Activated CD4-positive, CD25-positive, alpha-beta regulatory T cell treated with anti-CD3 and anti-CD28 coated beads, Interleukin-2, amount 50 U/mL, for 72 hours (primary cell): Measurements from ENCODE around the gene MCF2L2.
"Not testable (repeated sequence)": the region's sequence is repeated elsewhere in the genome, so short reads cannot be mapped to it uniquely, and the experiment has no call there.

Source experiments
- DNase-seq: peaks from one replicate; pipeline ENCODE4 v3.0.0; 2021

MCF2L2 gene, protein sequence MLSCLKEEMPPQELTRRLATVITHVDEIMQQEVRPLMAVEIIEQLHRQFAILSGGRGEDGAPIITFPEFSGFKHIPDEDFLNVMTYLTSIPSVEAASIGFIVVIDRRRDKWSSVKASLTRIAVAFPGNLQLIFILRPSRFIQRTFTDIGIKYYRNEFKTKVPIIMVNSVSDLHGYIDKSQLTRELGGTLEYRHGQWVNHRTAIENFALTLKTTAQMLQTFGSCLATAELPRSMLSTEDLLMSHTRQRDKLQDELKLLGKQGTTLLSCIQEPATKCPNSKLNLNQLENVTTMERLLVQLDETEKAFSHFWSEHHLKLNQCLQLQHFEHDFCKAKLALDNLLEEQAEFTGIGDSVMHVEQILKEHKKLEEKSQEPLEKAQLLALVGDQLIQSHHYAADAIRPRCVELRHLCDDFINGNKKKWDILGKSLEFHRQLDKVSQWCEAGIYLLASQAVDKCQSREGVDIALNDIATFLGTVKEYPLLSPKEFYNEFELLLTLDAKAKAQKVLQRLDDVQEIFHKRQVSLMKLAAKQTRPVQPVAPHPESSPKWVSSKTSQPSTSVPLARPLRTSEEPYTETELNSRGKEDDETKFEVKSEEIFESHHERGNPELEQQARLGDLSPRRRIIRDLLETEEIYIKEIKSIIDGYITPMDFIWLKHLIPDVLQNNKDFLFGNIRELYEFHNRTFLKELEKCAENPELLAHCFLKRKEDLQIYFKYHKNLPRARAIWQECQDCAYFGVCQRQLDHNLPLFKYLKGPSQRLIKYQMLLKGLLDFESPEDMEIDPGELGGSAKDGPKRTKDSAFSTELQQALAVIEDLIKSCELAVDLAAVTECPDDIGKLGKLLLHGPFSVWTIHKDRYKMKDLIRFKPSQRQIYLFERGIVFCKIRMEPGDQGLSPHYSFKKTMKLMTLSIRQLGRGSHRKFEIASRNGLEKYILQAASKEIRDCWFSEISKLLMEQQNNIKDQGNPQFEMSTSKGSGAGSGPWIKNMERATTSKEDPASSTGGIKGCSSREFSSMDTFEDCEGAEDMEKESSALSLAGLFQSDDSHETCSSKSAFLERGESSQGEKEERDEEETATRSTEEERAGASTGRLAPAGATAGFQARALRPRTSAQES

DNA sequence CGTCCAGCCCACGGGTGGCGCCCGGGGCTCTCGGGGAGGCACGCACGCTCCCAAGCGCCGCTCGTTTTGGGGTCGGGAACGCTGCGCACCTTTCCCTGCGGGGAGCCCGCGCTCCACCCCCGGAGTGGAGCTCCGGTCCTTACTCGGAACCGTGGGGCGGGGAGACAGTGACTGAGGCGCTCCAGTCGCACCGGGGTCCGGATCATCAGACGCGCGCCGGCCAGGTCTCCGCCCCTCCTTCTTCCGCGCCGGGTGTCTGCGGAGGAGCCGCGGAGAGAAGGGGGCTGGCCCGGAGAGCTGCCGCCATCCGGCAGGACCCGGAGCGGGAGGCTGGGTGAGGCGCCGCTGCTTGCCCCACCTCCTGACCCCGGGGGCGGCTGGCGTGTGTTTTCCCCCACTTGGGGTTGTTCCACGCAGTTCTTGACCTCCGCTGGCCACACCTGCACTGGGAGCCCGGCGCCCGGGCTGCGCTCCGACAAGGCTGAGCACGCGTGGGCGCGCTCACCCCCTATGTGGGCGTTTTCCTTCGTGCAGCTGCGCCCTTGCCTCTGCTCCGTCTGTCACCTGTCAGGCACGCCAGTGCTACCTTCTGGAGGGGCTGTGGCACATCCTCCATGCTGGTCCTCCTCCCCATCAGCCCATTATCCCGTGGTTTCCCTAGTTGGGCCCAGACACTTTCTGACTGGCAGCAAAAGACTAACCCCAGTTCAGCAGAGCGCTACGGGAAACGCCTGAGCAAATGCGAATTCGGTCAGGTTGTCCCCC, at the start of gene MCF2L2:
TSS of gene MCF2L2 (minus strand) at position 173 of the 765 bp plus-strand sequence. CDS start 642 bp downstream, outside the sequence.
- peak; percentile 74 for DNase-seq

DNA sequence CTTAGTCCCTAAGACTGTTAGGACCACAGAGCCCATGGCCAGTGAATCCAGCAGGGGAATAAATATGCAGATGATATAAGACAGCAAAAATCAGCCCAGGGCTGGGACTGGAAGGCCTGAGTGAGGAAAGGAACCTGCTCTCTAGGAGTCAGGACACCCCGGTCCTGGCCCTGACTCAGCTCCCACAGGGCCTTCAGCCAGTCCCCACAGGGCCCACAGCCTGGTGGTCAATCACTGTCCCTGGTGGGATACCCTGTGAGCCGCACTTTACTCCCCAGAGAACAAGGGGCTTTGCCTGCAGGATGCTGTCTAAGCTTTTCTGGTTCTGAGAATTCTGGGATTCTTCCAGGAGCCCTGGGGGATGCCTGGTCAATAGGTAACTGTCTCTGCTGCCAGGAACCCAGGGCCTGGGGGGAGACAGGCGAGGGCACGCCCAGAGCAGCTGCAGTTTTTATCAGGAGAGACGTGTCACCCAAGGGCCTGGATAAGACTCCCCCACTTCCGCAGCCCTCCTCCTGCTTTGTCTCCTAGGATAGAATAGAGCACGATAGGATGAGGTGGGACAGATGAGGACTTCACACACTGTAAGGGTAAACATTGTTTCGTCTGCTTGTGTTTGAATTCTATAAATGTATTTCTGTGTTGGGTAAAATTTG, 49.5 kb upstream of the MCF2L2 start:
- no peak for DNase-seq

DNA sequence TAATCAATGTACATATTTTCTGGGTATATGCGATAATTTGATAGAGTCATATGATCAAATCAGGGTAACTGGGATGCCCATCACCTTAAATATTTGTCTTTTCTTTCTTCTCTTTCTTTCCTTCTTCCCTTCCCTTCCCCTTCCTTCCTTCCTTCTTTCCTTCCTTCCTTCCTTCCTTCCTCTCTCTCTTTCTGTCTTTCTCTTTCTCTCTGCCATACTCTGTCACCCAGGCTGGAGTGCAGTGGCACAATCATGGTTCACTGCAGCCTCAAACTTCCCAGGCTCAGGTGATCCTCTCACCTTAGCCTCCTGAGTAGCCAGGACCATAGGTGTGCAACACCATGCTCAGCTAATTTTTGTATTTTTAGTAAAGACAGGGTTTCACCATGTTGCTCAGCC, 47.3 kb upstream of the MCF2L2 start:
- DNase-seq, result not testable (repeated sequence)

DNA sequence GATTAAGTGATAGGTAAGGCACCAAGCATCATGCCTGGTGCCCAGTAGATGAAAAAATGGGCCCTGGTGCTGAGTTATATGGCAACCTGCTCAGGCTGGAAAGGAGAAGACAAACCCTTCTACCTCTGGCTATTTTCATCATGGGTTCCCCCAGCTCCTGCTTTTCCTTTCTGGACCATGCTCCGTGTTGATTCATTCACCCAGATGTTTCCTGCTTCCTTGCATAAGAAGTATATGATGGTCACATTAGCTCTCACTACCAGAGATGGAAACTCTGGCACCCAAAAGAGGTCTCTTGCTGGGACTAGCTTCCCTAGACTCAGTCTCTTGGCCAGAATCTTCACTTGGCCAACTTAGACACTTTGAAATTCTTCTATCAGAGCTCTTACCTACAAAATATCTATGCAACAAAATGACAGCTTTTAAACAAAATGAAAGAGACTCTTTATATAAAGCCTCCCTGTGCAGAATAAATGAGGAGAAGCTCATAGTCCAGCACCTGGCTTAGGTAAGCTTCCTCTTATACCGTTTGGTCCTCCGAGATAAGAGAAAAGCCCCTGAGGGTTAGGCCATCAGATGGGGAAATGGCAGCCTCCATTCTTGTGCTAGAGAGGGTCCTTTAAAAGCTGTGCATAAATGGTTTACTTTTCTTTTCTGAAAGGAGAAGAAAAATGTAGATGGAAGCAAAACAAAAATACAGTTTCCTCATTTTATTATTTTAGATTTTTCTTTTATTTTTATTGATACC, 46.8 kb upstream of the MCF2L2 start:
- no peak for DNase-seq

DNA sequence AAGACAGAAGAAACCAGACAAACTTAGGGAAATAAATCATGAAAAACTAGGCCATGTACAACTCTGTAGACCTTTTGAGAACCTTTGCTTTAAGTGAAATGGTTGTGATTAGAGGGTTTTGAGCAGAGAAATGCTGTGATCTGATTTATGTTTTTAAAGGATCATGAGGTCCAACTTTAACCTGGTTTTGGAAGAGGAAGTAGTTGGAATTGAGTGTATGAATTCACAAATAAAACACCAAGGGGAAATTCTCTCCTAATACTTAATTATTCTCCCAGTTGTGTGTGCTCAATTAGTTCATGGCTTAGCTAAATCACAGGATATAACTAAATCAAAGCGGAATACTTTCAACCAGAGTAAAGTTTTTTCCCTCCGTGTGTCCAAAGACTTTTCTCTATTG, 45.5 kb upstream of the MCF2L2 start:
- no peak for DNase-seq

DNA sequence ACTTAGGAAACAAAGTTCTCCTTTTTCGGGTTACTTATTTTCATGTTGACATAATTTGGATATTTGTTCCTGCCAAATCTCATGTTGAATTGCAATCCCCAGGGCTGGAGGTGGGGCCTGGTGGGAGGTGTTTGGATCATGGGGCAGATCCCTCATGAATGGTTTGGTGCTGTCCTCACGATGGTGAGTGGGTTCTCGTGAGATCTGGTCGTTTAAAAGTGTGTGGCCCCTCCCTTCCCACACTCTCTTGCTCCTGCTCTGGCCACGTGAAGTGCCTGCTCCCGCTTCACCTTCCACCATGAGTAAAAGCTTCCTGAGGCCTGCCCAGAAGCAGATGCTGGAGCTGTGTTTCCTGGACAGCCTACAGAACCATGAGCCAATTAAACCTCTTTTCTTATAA, 43.7 kb upstream of the MCF2L2 start:
- DNase-seq, result no peak

DNA sequence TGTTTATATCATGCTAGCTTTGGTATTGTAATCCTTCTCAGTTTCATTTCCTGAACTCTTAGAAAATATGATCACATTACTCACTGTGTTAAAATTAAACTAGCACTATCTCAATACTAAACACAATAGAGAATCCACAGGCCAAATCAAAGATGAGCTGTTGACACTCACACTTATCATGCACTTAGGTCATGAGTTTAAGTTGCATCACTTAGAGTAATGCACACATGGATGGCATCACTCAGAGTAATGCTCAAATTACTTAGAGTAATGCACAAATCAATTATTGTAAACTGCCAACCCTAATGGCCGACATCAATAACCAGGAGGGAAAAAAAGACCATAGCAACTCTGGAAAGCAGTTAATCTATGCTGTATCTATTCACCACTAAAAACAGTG, 40.0 kb upstream of the MCF2L2 start:
- no peak for DNase-seq

DNA sequence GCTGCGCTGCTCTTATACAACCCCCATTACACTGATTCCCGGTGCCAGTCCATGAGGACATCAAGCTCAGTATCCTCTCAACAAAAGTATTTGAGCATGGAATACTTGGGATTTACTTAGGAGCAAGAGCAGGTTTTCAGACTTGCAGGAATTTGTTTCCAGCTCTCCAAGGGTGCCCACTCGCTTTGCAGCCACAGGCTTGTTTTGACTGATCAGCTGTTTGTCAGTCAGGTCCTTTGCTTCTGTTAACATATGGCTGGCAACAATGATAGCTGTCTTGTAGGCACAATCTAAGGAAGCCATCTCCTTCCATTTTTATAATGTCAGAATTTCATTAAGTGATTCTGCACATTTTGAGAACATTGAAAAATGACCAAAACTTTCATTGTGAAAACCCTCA, 38.2 kb upstream of the MCF2L2 start:
- no peak for DNase-seq

DNA sequence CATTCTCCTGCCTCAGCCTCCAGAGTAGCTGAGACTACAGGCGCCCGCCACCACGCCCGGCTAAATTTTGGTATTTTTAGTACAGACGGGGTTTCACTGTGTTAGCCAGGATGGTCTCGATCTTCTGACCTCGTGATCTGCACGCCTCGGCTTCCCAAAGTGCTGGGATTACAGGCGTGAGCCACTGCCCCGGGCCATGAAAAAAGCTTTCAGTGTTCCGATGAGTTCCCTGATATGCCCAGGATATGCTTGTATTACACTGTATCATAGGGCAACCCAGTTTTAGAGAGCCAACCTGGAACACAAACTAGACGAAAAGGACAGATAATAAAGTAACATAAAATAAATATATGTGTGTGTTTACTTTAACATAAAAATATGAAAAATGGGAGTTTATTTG, 37.3 kb upstream of the MCF2L2 start:
- not testable (repeated sequence) for DNase-seq

DNA sequence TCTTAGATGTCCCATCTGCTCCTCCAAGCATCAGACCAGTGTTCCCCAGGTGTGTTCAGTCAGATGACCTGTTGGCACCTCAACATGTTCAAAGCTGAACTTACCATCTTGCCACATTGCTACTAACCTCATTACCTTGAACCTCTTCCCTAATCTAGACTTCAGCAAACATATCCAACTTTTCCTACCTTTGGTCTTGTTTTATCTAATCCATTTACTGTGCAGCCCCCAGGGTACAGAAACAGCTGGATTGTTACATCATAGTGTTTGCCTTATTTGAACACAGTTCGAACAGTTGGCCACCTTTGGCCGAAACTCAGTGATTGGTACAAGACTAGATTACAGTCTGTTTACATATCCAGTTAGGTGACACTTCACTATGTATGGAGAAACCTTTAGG, 36.1 kb upstream of the MCF2L2 start:
- DNase-seq, result no peak

DNA sequence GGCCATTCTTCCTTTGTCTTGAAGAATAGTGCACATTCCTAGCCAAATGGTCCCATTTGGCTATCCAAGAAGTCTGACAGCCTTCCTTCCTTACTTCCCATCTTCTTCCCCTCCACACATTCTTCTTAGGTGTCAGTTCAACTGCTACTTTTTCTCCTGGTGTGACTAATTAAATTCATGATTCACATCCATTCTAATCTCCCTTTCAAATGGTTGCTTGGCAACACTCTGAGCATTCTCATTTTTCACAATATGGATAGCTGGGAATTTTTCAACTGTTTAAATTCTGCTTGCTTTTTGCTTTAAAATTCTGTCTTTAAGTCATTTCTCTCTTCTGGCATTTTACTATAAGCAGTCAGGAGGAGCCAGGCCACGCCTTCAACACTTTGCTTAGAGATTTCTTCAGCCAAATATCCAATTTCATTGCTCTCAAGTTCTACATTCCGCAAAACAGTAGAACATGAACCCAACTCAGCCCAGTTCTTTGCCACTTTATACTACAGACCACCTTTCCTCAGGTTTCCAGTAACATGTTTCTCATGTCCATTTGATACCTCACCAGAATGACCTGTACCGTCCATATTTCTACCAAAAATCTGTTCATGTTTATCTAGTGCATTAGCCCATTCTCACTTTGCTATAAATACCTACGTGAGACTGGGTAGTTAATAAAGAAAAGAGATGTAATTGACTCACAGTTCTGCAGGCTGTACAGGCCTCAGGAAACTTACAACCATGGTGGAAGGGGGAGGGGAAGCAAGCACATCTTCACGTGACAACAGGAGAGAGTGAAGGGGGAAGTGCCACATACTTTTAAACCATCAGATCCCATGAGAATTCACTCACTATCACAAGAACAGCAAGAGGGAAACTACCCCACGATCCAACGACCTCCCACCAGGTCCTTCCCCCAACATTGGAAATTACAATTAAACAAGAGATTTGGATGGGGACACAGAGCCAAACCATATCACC, 31.9 kb upstream of the MCF2L2 start:
- no peak for DNase-seq

DNA sequence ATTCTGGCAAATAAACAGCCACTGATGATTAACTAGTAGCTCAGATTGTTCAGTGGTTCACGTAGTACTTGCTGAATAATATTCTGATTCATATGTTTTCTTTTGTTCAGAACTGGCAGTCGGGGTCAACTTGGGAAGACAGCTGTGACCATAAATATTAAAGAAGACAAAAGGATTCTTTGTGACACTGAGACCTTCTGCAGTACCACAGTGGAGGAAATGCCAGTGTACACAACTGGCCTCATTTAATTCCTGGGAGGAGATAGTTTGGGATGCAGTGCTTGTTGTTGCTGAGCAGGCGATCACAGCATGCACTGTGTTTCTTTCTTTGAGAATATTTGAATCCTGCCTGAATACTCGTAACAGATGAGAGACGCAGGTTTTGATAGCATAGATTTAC, 26.7 kb upstream of the MCF2L2 start:
- no peak for DNase-seq

DNA sequence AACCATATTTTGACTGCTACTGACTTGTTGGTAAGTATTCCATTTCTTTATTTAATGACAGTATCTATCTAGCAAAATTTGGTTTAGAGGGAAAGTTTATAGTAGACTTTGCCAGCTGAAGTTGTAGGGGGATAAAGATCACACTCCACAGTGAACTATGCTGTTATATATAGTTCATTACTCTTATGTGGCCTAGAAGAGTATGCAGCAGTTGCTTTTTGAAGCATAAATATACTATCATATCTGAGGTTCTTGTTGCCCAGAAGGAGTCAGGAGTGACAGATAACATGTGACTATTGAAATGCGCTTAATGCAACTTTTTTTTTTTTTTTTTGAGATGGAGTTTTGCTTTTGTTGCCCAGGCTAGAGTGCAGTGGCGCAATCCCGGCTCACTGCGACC, 25.6 kb upstream of the MCF2L2 start:
- no peak for DNase-seq

DNA sequence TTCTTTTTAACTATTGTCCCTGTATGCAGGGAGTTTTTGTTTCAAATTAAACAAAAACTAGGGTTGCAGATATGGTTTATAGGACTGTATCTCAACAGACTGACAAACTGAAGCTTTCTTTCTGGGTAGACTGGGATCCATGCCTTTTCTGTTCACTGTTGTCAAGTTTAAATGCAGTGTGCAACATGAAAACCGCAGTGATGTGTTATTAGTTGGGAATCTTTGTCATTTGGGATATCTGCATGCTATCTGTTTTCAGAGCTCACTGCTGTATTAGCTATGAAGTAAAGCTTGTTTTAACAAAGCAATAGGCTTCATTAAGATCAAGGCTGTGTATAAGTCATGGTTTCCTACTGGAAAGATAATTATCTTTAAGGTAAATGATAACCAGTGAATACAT, 21.4 kb upstream of the MCF2L2 start:
- no peak for DNase-seq

DNA sequence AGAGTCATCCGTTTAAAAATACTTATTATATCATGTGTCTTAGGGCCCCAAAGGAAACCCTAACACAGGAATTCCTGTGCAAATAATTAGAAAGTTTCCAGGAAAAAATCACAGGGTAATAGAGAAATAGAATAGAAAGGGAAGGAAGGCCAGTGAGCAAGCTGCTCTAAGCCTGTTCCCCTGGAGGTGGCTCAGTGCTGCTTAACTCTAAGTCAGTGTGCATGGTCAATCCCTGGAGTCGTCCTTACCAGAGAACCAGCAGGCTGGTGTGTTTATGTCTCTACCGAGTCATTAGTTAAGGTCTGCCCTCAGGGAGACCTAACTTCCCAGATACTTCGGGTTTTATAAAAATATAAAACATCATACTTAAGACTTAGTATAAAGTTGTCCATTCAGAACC, 21.0 kb upstream of the MCF2L2 start:
- no peak for DNase-seq

DNA sequence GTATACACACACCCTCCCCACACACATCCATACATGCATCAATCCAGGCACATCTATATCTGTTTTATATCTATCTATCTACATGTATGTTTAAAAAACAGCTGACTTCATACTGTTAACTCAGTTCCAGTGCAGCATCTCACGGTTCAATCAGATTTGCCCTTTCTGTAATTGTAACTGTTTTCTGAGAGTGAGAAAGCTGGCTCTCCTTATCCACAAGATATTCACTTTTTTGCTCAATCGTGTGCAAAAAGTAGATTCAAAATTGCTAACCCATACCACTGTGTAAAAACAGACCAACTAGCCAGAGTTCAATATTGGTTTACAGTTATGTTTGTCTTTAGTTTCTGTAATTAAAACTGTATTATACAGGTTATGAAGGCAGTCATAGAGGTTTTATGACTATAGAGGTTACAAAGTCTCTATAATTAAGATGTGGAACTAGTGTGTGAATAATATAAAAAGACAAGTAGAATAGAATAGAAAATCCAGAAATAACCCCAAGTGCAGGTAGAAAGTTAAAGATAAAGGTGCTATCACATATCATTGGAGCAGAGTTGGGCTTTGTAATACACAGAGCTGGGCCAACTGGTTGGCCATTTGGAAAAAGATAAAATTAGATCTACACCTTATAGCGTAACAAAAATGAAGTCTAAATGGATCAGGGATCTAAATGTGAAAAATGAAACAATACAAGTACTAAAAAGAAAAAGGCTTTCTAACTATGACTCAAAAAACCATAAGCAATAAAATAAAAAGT, 20.1 kb upstream of the MCF2L2 start:
- DNase-seq, result no peak

DNA sequence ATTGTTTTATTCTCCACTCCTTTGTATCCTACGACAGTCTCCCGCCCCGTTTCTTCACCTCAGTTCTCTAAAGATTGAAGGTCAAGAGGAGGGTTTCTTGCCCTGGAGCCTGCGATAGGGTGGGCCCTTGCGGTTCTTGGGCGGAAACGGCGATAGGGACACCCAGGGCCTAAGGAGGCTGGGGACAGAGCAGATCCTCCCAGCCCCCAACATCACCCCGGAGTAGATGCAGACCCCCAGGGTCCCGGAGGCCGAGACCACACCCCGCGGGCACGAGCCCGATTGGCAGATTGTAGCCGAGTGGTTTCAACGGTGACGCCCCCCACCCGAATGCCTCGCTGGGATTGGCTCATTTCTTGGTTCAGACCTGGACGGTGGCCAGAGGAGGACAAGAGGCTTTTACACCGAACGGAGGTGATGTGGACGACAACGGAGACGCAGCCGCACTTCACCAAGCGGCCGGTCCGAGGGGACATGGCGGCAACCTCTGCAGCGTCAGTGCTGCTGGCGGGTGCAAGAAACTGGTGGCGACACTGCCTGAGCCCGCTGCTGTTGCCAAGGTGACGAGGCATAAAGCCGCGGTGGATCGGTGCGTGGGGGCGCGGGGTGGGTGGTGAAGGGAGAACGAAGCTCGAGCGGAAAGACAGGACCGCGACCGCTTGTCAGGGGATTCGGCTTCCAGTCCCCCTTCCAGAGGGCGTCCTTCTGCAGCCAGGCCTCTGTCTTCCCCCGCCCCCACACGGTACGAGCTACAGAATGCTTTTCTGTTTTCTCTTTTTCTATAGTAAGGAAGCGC, 19.0 kb upstream of the MCF2L2 start:
- DNase-seq, result peak; percentile 71

DNA sequence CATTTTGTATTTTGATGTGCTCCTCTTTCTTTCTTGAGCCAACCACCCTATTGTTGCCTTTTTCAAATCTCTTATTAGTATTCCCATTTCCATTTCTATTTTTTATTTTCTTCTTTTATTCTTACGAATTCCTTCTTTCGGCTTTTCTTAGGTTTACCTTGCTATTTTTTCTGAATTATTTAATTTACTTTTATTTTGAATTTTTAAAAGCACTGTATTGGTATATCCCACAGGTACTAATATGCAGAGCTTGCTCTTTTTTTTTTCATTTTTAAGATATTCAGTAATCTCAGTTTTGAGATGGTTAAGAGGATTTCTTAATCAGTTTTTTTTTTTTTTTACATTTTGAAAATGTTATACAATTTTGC, 18.4 kb upstream of the MCF2L2 start:
- no peak for DNase-seq

DNA sequence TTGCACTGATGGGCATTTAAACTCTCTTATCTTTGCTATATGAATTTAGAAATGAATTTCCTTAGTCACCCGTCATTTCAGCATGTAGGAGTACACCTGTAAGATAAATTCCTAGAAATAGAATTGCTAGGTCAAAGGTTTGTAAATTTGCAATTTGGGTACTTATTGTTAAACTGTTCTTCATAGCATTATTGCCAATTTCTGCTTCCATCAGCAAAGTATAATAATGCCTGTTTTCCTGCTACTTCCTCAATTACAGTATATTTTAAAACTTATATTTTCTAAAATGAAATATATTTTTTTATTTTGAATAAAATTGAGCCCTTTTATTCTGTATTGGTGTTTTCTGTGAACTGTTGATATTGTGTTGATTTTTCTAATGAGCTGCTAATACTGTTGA, 16.3 kb upstream of the MCF2L2 start:
- DNase-seq, result no peak
